ENCODE data around the gene PRPF40B. TPM values are rescaled to one million over a fixed set of nuclear protein-coding genes. Genes with fewer than 3 reads are reported as not detected.
"Not testable (repeated sequence)": the region's sequence is repeated elsewhere in the genome, so short reads cannot be mapped to it uniquely, and the experiment has no call there.

The PRPF40B gene
- total RNA-seq, 1 experiment from 2014 or later: 33.3 TPM

DNA sequence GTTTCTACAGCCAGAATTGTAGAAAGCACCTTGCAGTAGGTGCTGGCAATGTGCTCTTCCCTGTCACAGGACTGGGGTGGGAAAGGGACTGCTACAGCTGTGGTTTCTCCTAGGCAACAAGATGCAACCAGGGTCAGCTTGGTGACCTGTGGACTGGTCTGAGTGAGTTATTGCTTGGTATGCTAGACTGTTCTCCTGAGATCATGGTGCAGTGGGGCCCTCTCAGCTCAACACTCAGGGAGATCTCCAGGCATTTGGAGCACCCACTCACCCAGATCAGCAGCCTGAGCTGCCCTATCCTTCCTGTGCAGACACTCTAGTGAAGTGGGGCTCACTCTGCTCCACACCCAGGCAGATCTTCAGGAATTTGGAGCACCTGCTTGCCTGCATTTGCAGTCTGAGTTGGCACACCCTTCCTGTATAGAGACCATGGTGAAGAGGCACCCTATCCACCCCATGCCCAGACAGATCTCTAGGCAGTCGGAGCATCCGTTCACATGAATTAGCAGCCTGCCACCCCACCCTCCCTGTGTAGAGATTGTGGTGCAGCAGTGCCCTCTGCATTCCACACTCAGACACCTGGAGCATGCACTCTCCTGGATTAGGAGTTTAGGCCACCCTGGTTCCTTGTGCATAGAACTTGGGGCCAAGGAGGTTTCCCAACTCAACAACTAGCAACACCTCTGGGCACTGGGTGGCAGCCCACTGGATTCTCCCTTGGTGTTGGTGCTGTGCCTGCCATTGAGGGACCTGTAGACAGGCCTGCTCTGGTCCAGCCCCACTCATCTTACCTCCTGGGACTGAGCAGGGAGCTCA, 14.1 kb upstream of the PRPF40B start:
- Mint-ChIP-seq H3K27ac (ENCODE audit: unreplicated experiment) (peak overlapping the region; percentile 36), H3K4me3 (ENCODE audit: unreplicated experiment) (no peak overlapping the region), H3K27me3 (ENCODE audit: insufficient read depth, unreplicated experiment) (no peaks in the 10 kb centered on the region), H3K9me3 (ENCODE audit: unreplicated experiment) (no peaks in the 10 kb centered on the region), H3K4me1 (ENCODE audit: low read depth, unreplicated experiment) (peaks cover 14% of the 10 kb centered on the region), H3K36me3 (ENCODE audit: insufficient read depth, unreplicated experiment) (peaks cover 14% of the 10 kb centered on the region)
- Histone ChIP-seq H3K27me3 (replicated peaks; ENCODE audit: control insufficient read depth, insufficient read depth, low read length) (no peaks in the 10 kb centered on the region), H3K36me3 (ENCODE audit: control insufficient read depth, insufficient read depth, low read length) (no peaks in the 10 kb centered on the region), H3K9me3 (peaks cover 17% of the 10 kb centered on the region), H3K4me3 (ENCODE audit: low read depth, low read length) (no peak overlapping the region), H3K4me1 (peaks cover 24% of the 10 kb centered on the region)
- ChIA-PET CTCF (interaction anchor here (0.5 to 0.7 kb wide), 3 partner anchors 25 to 251 kb away, joined by 3 to 5 read pairs (median 3); no protein-coding TSS in a partner anchor), POLR2A (interaction anchor here (0.5 kb wide), 1 partner anchor 155 kb away, joined by 4 read pairs; no protein-coding TSS in a partner anchor)
- intact Hi-C loops (cut with micrococcal nuclease; ENCODE audit: unreplicated experiment): no loop called here
- BruUV-seq (replicated peaks): no TSS peak
- no peak for TF ChIP-seq CTCF (IDR thresholded peaks at IDR 0.05; ENCODE audit: insufficient read depth in 1 of 2, low read depth in 1 of 2, low read length in 1 of 2, severe bottlenecking in 1 of 2, unreplicated experiment in 1 of 2)
- no peak for DNase-seq

GRCh38 chr12:49609875-49610154, 13.5 kb upstream of the PRPF40B start:
- no peak overlapping the region for H3K4me3 Mint-ChIP-seq (ENCODE audit: unreplicated experiment)
- Histone ChIP-seq H3K4me1 (peaks cover 24% of the 10 kb centered on the region), H3K4me3 (ENCODE audit: low read depth, low read length) (no peak overlapping the region), H3K36me3 (ENCODE audit: control insufficient read depth, insufficient read depth, low read length) (no peaks in the 10 kb centered on the region), H3K27me3 (replicated peaks; ENCODE audit: control insufficient read depth, insufficient read depth, low read length) (no peaks in the 10 kb centered on the region), H3K9me3 (peaks cover 17% of the 10 kb centered on the region)
- ChIA-PET CTCF (interaction anchor here (0.5 to 0.7 kb wide), 3 partner anchors 25 to 251 kb away, joined by 3 to 5 read pairs (median 3); no protein-coding TSS in a partner anchor), POLR2A (interaction anchor here (0.5 kb wide), 1 partner anchor 156 kb away, joined by 4 read pairs; no protein-coding TSS in a partner anchor)
- TF ChIP-seq CTCF (IDR thresholded peaks at IDR 0.05; ENCODE audit: insufficient read depth in 1 of 2, low read depth in 1 of 2, low read length in 1 of 2, severe bottlenecking in 1 of 2, unreplicated experiment in 1 of 2): no peak
- BruUV-seq (replicated peaks): no TSS peak
- peaks cover 14% of the 10 kb centered on the region for H3K4me1 Mint-ChIP-seq (ENCODE audit: low read depth, unreplicated experiment)
- H3K9me3 Mint-ChIP-seq (ENCODE audit: unreplicated experiment): no peaks in the 10 kb centered on the region
- DNase-seq: no peak
- H3K27ac Mint-ChIP-seq (ENCODE audit: unreplicated experiment): peak overlapping the region; percentile 15
- peaks cover 19% of the 10 kb centered on the region for H3K36me3 Mint-ChIP-seq (ENCODE audit: insufficient read depth, unreplicated experiment)
- H3K27me3 Mint-ChIP-seq (ENCODE audit: insufficient read depth, unreplicated experiment): no peaks in the 10 kb centered on the region
- intact Hi-C loops (cut with micrococcal nuclease; ENCODE audit: unreplicated experiment): no loop called here

GRCh38 chr12:49610785-49611184, 12.6 kb upstream of the PRPF40B start:
- H3K4me3 Mint-ChIP-seq (ENCODE audit: unreplicated experiment); H3K4me3 ChIP-seq (ENCODE audit: low read depth, low read length); BruUV-seq (replicated peaks); H3K27ac Mint-ChIP-seq (ENCODE audit: unreplicated experiment); H3K27me3 Mint-ChIP-seq (ENCODE audit: insufficient read depth, unreplicated experiment); intact Hi-C loops (cut with micrococcal nuclease; ENCODE audit: unreplicated experiment); H3K9me3 Mint-ChIP-seq (ENCODE audit: unreplicated experiment); H3K36me3 ChIP-seq (ENCODE audit: control insufficient read depth, insufficient read depth, low read length); DNase-seq; H3K27me3 ChIP-seq (replicated peaks; ENCODE audit: control insufficient read depth, insufficient read depth, low read length): not testable (repeated sequence)
- Histone ChIP-seq H3K9me3 (peaks cover 22% of the 10 kb centered on the region), H3K4me1 (peaks cover 24% of the 10 kb centered on the region)
- Mint-ChIP-seq H3K36me3 (ENCODE audit: insufficient read depth, unreplicated experiment) (peaks cover 19% of the 10 kb centered on the region), H3K4me1 (ENCODE audit: low read depth, unreplicated experiment) (peaks cover 14% of the 10 kb centered on the region)
- ChIA-PET CTCF (interaction anchor here (0.6 kb wide), 1 partner anchor 70 kb away, joined by 4 read pairs; no protein-coding TSS in a partner anchor), POLR2A (interaction anchor here (0.9 kb wide), 1 partner anchor 131 kb away, joined by 3 read pairs; no protein-coding TSS in a partner anchor)
